B cell (primary cell): Measurements from ENCODE around the gene TRNT1. TPM values are rescaled to one million over a fixed set of nuclear protein-coding genes. Genes with fewer than 3 reads are reported as not detected.

Experiments
- ATAC-seq: fragments of 200-7000 bp; cut with Tn5 transposase; one replicate; pipeline ENCODE4 v1.10.0; 2021; ENCODE audit warnings: low read depth, mild to moderate bottlenecking, moderate number of reproducible peaks, moderate library complexity
- CTCF ChIA-PET: fragments of 350-600 bp; sonication (Branson Sonifier 250); formaldehyde crosslinking; loops from one replicate; lab custom pipeline; 2021; ENCODE audit warnings: antibody characterized with exemption, inconsistent platforms; lab: Charles Lee
- POLR2A ChIA-PET: fragments of 350-600 bp; sonication (Branson Sonifier 250); formaldehyde crosslinking; loops from one replicate; lab custom pipeline; 2021; ENCODE audit warnings: antibody characterized with exemption; lab: Charles Lee
- DNase-seq: peaks from one replicate; pipeline ENCODE4 v3.0.0; 2013
- H2AFZ ChIP-seq: 2 replicates; pipeline ENCODE4 v1.6.1; 2012; ENCODE audit warnings: mild to moderate bottlenecking, low read depth, low read length; ENCODE audit not compliant: insufficient read depth, poor library complexity, severe bottlenecking
- H3K27ac ChIP-seq, 2 donors: 1 replicate in 1 of 2; 2 replicates in 1 of 2; pipeline ENCODE4 v1.5.1; 2012 to 2013; ENCODE audit warnings: low read length in 2 of 2, mild to moderate bottlenecking in 2 of 2, moderate library complexity in 1 of 2
- H3K27me3 ChIP-seq, 4 experiments: fragments of 200-600 bp in 1 of 4; sonication (generic) in 1 of 4; replicated peaks in 1 of 4; 1 replicate in 2 of 4; 2 replicates in 2 of 4; pipeline versions ENCODE4 v1.6.1 to v1.7.0; 2013 to 2016; ENCODE audit warnings: low read length in 3 of 4, mild to moderate bottlenecking in 2 of 4, mixed read lengths in 1 of 4, moderate library complexity in 1 of 4; ENCODE audit not compliant: insufficient read depth in 4 of 4, control insufficient read depth in 3 of 4; ENCODE audit errors: control extremely low read depth in 1 of 4
- H3K36me3 ChIP-seq, 2 experiments: replicated peaks in 1 of 2; 1 replicate in 1 of 2; 2 replicates in 1 of 2; pipeline versions ENCODE4 v1.6.1 to v1.7.1; 2013; ENCODE audit warnings: low read length in 1 of 2; ENCODE audit not compliant: insufficient read depth in 2 of 2, control insufficient read depth in 1 of 2; ENCODE audit errors: control extremely low read depth in 1 of 2, extremely low read depth in 1 of 2
- H3K4me1 ChIP-seq, 2 donors: fragments of 200-600 bp in 1 of 2; sonication (generic) in 1 of 2; 1 replicate in 1 of 2; 2 replicates in 1 of 2; pipeline versions ENCODE4 v1.5.1 to v1.6.1; 2013 to 2017; ENCODE audit warnings: low read length in 2 of 2; ENCODE audit not compliant: control insufficient read depth in 2 of 2, insufficient read depth in 2 of 2
- H3K4me2 ChIP-seq: replicated peaks from 2 replicates; pipeline ENCODE3; 2012; ENCODE audit warnings: mild to moderate bottlenecking, low read depth, low read length; ENCODE audit not compliant: poor library complexity, severe bottlenecking
- H3K4me3 ChIP-seq, 5 experiments: fragments of 200-600 bp in 1 of 5; sonication (generic) in 1 of 5; 1 replicate in 3 of 5; 2 replicates in 2 of 5; pipeline versions ENCODE4 v1.5.1 to v1.7.0; 2011 to 2016; ENCODE audit warnings: low read length in 4 of 5, mild to moderate bottlenecking in 4 of 5, low read depth in 2 of 5, control low read depth in 1 of 5, moderate library complexity in 1 of 5; ENCODE audit not compliant: insufficient read depth in 1 of 5; ENCODE audit errors: control extremely low read depth in 1 of 5, extremely low read depth in 1 of 5
- H3K79me2 ChIP-seq: fragments of 200-600 bp; sonication (generic); one replicate; pipeline ENCODE4 v1.6.0; 2016; ENCODE audit warnings: low read length; ENCODE audit not compliant: control insufficient read depth, insufficient read depth
- H3K9ac ChIP-seq: fragments of 200-600 bp; sonication (generic); 2 replicates; pipeline ENCODE4 v1.6.1; 2017; ENCODE audit warnings: mild to moderate bottlenecking, low read length, moderate library complexity
- H3K9me3 ChIP-seq, 3 donors: one replicate each; pipeline versions ENCODE4 v1.6.1 to v1.7.1; 2013; ENCODE audit warnings: low read length in 2 of 3; ENCODE audit not compliant: control insufficient read depth in 2 of 3, insufficient read depth in 1 of 3; ENCODE audit errors: control extremely low read depth in 1 of 3
- H4K20me1 ChIP-seq: 2 replicates; pipeline ENCODE4 v1.6.0; 2012; ENCODE audit warnings: mild to moderate bottlenecking, low read length; ENCODE audit not compliant: insufficient read depth, control insufficient read depth, poor library complexity, severe bottlenecking
- H3K27ac Mint-ChIP-seq: one replicate; pipeline ENCODE4 v1.8.0; 2021; ENCODE audit warnings: mixed read lengths
- H3K27me3 Mint-ChIP-seq: one replicate; pipeline ENCODE4 v1.8.0; 2021; ENCODE audit warnings: mixed read lengths
- H3K4me1 Mint-ChIP-seq: one replicate; pipeline ENCODE4 v1.8.0; 2021; ENCODE audit warnings: mixed read lengths
- H3K4me3 Mint-ChIP-seq: one replicate; pipeline ENCODE4 v1.8.0; 2021; ENCODE audit warnings: mixed read lengths
- H3K9me3 Mint-ChIP-seq: one replicate; pipeline ENCODE4 v1.8.0; 2022; ENCODE audit warnings: mixed read lengths; ENCODE audit not compliant: insufficient read depth
- CTCF ChIP-seq: fragments of 200-600 bp; IDR thresholded peaks from one replicate; pipeline ENCODE4 v1.8.0; 2022; ENCODE audit warnings: antibody characterized with exemption, mild to moderate bottlenecking
- EZH2 ChIP-seq: IDR thresholded peaks from 2 replicates; pipeline ENCODE4 v1.6.1; 2012; ENCODE audit warnings: borderline replicate concordance, low read depth, mild to moderate bottlenecking, moderate library complexity, low read length; ENCODE audit not compliant: insufficient read depth, poor library complexity, severe bottlenecking
- WGBS: methylation state at CpG from one replicate; pipeline ENCODE4 v1.1.5; 2013; ENCODE audit warnings: missing lambda C conversion rate; ENCODE audit not compliant: insufficient coverage; 5-methylcytosine and 5-hydroxymethylcytosine counted together
- intact Hi-C: fragments of 100-400 bp; cut with micrococcal nuclease; formaldehyde crosslinking; loops from one replicate; pipeline ENCODE4 v1.10.0; 2022
- polyA plus RNA-seq: library from polyadenylated mRNA; depleted of rRNA; stranded (reverse); fragments of >200 nt; gene quantifications from 2 replicates; pipeline ENCODE4 v1.2.3, GENCODE V29; 2012
- total RNA-seq, 2 donors: library from RNA; stranded (reverse); fragments of 120-200 nt in 1 of 2; gene quantifications; 1 replicate in 1 of 2; 2 replicates in 1 of 2; pipeline versions ENCODE4 v1.2.3 to v1.2.4, GENCODE V29; 2013 to 2022

Gene TRNT1
- total and polyA plus RNA-seq, 2 donors (not counting 1 experiment from before 2014, with no cell fraction given), result 4.5 to 40.6 TPM

- ChIA-PET CTCF (no interaction called here), POLR2A (no interaction called here)
Observed at GRCh38 chr3:3085782-3086181, 41.0 kb upstream of the TRNT1 start.

GRCh38 chr3:3086239-3086638 is 40.5 kb upstream of the TRNT1 start:
- no peak overlapping the region for H2AFZ ChIP-seq
- H3K27me3 ChIP-seq, result no peaks in the 10 kb centered on the region
- H3K4me3 ChIP-seq, result no peak overlapping the region
- ChIA-PET CTCF (no interaction called here), POLR2A (no interaction called here)
- no peak for DNase-seq
- peaks cover 34 to 35% of the 10 kb centered on the region in 2 donors for H3K4me1 ChIP-seq
- H3K9me3 Mint-ChIP-seq, result no peaks in the 10 kb centered on the region
- H3K9ac ChIP-seq, result no peak overlapping the region
- no peaks in the 10 kb centered on the region for H4K20me1 ChIP-seq
- ATAC-seq, result no peak
- H3K27me3 Mint-ChIP-seq, result no peaks in the 10 kb centered on the region
- TF ChIP-seq EZH2 (no peak), CTCF (no peak)
- no peak overlapping the region for H3K4me3 Mint-ChIP-seq
- H3K27ac ChIP-seq, result no peak overlapping the region
- H3K9me3 ChIP-seq, result no peaks in the 10 kb centered on the region
- H3K4me1 Mint-ChIP-seq, result peaks cover 44% of the 10 kb centered on the region
- no peak overlapping the region for H3K27ac Mint-ChIP-seq
- H3K79me2 ChIP-seq, result no peaks in the 10 kb centered on the region
- H3K4me2 ChIP-seq, result no peak overlapping the region
- no peaks in the 10 kb centered on the region for H3K36me3 ChIP-seq
- WGBS, result 83% methylated on average over 2 of the region's 6 CpGs
- intact Hi-C loops, result no loop called here

More at GRCh38 chr3:3085782-3086181, 41.0 kb upstream of the TRNT1 start:
- 93% methylated on average over 3 of the region's 6 CpGs for WGBS
- Histone ChIP-seq H2AFZ (no peak overlapping the region), H3K27me3 (no peaks in the 10 kb centered on the region), H3K9me3 (no peaks in the 10 kb centered on the region), H4K20me1 (no peaks in the 10 kb centered on the region), H3K9ac (no peak overlapping the region), H3K79me2 (no peaks in the 10 kb centered on the region), H3K4me2 (no peak overlapping the region), H3K4me3 (no peak overlapping the region), H3K27ac (no peak overlapping the region), H3K4me1 (peaks cover 36 to 37% of the 10 kb centered on the region in 2 donors), H3K36me3 (no peaks in the 10 kb centered on the region)
- Mint-ChIP-seq H3K4me3 (no peak overlapping the region), H3K9me3 (no peaks in the 10 kb centered on the region), H3K27me3 (no peaks in the 10 kb centered on the region), H3K4me1 (peaks cover 46% of the 10 kb centered on the region), H3K27ac (no peak overlapping the region)
- intact Hi-C loops, result no loop called here
- DNase-seq (no peak), ATAC-seq (no peak)
- TF ChIP-seq CTCF (no peak), EZH2 (no peak)
